Measurements from ENCODE around the gene SP6.

SP6 gene

DNA sequence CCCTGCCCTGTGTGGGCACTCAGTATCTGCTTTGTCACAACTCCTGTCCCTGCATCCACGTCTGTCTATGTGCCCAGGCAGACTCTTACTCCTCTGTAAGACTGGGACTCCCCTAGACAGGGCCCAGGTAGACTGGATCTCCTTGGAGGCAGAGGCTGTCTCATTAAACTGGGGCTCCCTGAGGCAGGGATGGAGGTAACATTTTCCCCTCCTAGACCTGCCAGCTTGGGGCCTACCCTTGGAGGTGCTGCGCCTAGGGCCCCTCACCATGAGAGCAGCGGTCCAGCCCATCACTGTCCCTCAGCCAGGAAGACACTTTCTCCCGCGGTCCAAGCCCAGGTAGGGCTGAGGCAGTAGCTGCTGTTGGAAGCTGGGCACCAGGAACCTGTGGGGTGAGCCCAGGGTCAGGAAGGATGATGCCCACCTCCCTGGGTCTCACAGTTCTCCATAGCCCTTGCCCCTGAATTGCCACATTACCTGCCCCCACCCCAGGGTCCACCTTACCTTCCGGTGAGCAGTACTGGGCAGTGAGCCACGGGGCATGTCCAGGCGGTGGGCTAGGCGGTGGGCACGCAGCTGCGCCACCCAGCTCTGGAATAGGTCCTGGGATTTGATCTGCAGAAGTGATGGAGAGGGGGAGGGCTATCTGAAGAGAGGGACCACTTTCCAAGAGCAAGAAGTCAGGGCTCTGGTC lies 32.8 kb downstream of the SP6 start:
- Histone ChIP-seq H3K9me3 (ENCODE audit: insufficient read depth, low read length) (no peaks in the 10 kb centered on the region), H3K4me1 (ENCODE audit: insufficient read depth, insufficient read length) (peaks cover 4% of the 10 kb centered on the region), H3K27me3 (ENCODE audit: insufficient read depth, insufficient read length) (no peaks in the 10 kb centered on the region), H3K9ac (ENCODE audit: insufficient read length, low read depth) (no peak overlapping the region), H3K36me3 (ENCODE audit: insufficient read depth, insufficient read length, low read length) (peaks cover 57% of the 10 kb centered on the region), H3K4me3 (ENCODE audit: insufficient read length, low read depth) (no peak overlapping the region)
- no peak for TF ChIP-seq ZNF274 (IDR thresholded peaks at IDR 0.05; ENCODE audit: low read depth, low read length)
- no peak for TF ChIP-seq SUZ12 (IDR thresholded peaks at IDR 0.05; ENCODE audit: extremely low read depth, insufficient read depth, insufficient read length)
- no peak for TF ChIP-seq YY1 (IDR thresholded peaks at IDR 0.05; ENCODE audit: insufficient read depth, insufficient read length)
- no peak for DNase-seq (ENCODE audit: low read depth, low spot score)

DNA sequence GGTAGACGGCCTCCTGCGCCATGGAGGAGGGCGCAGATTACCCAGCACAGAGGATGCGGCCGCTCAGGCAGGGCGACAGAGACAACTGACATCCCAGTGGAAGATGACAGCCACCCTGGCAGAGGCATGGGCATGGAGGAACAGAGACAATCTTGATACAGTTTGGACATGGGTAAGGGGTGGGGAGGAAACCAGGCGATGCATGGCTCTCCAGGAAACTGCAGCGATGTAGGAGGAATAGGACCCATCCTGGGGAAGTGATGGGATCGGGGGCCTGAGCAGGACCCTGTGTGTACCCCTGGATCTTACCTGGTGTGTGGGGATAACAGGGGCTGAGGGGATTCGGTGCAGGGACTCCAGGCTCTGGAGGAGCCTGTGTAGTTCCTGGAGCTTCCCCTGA lies 34.0 kb downstream of the SP6 start:
- Histone ChIP-seq H3K9me3 (ENCODE audit: insufficient read depth, low read length) (no peaks in the 10 kb centered on the region), H3K36me3 (ENCODE audit: insufficient read depth, insufficient read length, low read length) (peaks cover 65% of the 10 kb centered on the region), H3K27me3 (ENCODE audit: insufficient read depth, insufficient read length) (no peaks in the 10 kb centered on the region), H3K4me3 (ENCODE audit: insufficient read length, low read depth) (no peak overlapping the region), H3K4me1 (ENCODE audit: insufficient read depth, insufficient read length) (peaks cover 2% of the 10 kb centered on the region), H3K9ac (ENCODE audit: insufficient read length, low read depth) (no peak overlapping the region)
- no peak for DNase-seq (ENCODE audit: low read depth, low spot score)
- TF ChIP-seq YY1 (IDR thresholded peaks at IDR 0.05; ENCODE audit: insufficient read depth, insufficient read length) (no peak), SUZ12 (IDR thresholded peaks at IDR 0.05; ENCODE audit: extremely low read depth, insufficient read depth, insufficient read length) (no peak)

DNA sequence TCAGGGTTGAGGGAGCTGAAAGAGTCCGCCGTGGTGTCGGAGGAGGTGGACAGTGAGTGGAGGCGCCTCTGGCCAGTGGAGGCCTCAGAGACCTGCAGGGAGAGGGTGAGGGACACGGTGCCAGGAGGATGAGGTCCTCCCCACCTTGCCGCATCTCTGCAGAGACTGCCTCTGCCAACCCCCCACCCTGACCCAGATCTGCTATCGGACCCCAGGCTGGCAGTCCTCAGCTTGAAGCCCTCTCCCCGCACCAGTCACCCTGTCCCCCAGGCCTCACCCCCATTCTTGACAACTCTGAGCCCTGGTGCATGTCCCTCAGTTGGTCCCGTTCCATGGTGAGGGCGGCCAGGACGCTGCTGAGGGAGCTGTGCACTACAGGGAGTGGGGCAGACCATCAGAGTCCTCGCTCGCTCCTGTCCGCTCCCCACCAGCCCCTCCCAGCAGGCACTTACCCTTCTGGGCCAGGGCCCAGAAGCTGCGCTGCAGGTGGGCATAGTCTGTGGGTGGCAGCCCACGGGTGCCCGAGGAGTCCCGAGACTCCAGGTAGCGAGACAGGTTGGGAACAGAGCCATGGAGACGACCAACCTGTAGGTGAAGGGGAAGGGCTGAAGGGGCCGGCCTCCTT lies 34.7 kb downstream of the SP6 start:
- no peak for TF ChIP-seq YY1 (IDR thresholded peaks at IDR 0.05; ENCODE audit: insufficient read depth, insufficient read length)
- TF ChIP-seq SUZ12 (IDR thresholded peaks at IDR 0.05; ENCODE audit: extremely low read depth, insufficient read depth, insufficient read length), result no peak
- Histone ChIP-seq H3K27me3 (ENCODE audit: insufficient read depth, insufficient read length) (no peaks in the 10 kb centered on the region), H3K9ac (ENCODE audit: insufficient read length, low read depth) (no peak overlapping the region), H3K36me3 (ENCODE audit: insufficient read depth, insufficient read length, low read length) (peaks cover 69% of the 10 kb centered on the region), H3K4me1 (ENCODE audit: insufficient read depth, insufficient read length) (peaks cover 6% of the 10 kb centered on the region), H3K4me3 (ENCODE audit: insufficient read length, low read depth) (no peak overlapping the region), H3K9me3 (ENCODE audit: insufficient read depth, low read length) (no peaks in the 10 kb centered on the region)
- no peak for DNase-seq (ENCODE audit: low read depth, low spot score)

DNA sequence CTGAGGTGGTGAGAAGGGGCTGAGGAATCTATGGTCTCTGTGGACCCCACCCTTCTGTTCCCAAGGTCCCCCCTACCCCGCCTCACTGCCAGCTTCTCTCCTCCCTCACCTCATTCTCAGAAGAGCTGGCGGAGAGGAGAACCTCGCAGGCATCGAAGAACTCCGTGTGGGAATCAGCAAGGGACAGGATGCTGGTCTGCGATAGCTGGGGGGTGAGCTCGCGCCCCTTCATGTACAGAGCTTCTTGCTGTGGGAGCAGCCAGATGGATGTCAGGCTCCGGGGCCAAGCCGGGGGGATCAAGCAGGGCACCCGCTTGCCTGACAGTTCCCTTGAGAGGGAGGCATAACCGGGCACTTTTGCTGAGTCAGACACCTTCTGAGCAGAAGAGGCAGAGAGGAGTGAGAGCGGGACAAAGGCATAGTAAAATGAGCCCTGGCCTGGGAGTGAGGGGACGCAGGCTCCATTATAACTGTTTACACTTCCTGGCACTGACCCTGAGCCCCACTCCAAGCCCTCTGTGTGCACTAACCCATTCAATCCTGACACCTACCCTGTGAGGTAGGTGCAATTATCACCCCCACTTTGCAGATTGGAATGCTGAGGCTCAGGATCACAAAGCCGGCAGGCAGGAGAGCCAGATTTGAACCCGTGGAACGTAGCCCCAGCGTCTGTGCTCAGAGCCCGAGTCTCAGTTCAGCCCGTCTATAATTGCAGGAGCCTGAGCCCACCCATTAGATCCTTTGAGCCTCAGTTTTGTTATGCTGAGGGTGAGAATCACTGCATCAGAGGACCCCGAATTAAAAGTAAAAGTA lies 35.7 kb downstream of the SP6 start:
- peaks cover 70% of the 10 kb centered on the region for H3K36me3 ChIP-seq (ENCODE audit: insufficient read depth, insufficient read length, low read length)

DNA sequence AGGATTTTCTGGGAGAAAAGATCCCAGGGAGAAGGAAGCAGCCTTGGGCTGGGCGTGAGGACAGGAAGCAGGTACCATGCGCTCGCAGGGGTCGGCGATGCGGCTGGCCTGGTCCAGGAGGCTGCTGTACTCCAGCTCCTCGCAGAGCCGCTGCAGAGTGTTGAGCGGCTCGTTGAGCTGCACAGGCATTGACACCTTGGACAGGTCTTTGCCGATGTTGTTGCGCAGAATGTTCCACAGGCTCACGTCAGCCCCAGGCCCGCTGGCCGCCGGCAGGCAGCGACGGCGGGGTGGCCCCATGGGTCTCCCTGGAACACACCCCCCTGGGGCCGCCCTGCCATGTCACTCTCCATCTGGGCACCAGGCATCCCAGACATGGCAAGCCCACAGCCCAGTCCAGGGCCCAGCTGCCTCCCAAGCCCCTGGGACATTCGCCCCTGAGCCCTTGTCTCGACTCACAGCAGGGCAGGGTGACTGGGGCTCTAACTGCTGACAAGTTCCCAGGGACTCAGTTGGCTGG lies 37.4 kb downstream of the SP6 start:
- H3K27me3 ChIP-seq (ENCODE audit: insufficient read depth, insufficient read length), result no peaks in the 10 kb centered on the region
- H3K9ac ChIP-seq (ENCODE audit: insufficient read length, low read depth), result no peak overlapping the region
- H3K36me3 ChIP-seq (ENCODE audit: insufficient read depth, insufficient read length, low read length), result peaks cover 68% of the 10 kb centered on the region
- H3K9me3 ChIP-seq (ENCODE audit: insufficient read depth, low read length), result no peaks in the 10 kb centered on the region
- peaks cover 10% of the 10 kb centered on the region for H3K4me1 ChIP-seq (ENCODE audit: insufficient read depth, insufficient read length)
- DNase-seq (ENCODE audit: low read depth, low spot score), result no peak
- no peak overlapping the region for H3K4me3 ChIP-seq (ENCODE audit: insufficient read length, low read depth)
- TF ChIP-seq ZNF274 (IDR thresholded peaks at IDR 0.05; ENCODE audit: low read depth, low read length) (no peak), YY1 (IDR thresholded peaks at IDR 0.05; ENCODE audit: insufficient read depth, insufficient read length) (no peak), SUZ12 (IDR thresholded peaks at IDR 0.05; ENCODE audit: extremely low read depth, insufficient read depth, insufficient read length) (no peak)

More for the DNA sequence above, 35.7 kb downstream of the SP6 start:
- no peak for DNase-seq (ENCODE audit: low read depth, low spot score)
- Histone ChIP-seq H3K27me3 (ENCODE audit: insufficient read depth, insufficient read length) (no peaks in the 10 kb centered on the region), H3K4me1 (ENCODE audit: insufficient read depth, insufficient read length) (peaks cover 10% of the 10 kb centered on the region), H3K9ac (ENCODE audit: insufficient read length, low read depth) (no peak overlapping the region), H3K9me3 (ENCODE audit: insufficient read depth, low read length) (no peaks in the 10 kb centered on the region), H3K4me3 (ENCODE audit: insufficient read length, low read depth) (no peak overlapping the region)
- TF ChIP-seq ZNF274 (IDR thresholded peaks at IDR 0.05; ENCODE audit: low read depth, low read length) (no peak), SUZ12 (IDR thresholded peaks at IDR 0.05; ENCODE audit: extremely low read depth, insufficient read depth, insufficient read length) (no peak), YY1 (IDR thresholded peaks at IDR 0.05; ENCODE audit: insufficient read depth, insufficient read length) (no peak)

DNA sequence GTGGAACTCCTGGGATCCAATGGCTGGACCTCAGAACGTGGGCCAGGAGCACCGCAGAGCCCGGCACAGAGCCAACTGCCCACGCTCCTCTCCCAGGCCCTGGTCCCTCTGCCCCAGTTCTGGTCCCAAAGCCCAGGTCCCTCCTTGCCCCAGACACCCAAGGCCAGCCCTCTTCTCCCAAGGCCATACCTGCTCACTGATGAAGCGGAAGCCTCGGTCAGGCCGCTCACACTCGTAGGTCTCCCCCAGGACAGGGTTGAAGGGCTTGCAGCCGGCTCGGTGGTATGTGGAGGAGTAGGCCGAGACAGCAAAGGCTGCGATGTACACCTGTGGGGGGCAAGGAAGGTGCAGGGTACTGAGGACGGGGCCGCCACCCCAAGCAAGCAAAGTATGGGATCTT lies 37.9 kb downstream of the SP6 start:
- Histone ChIP-seq H3K27me3 (ENCODE audit: insufficient read depth, insufficient read length) (no peaks in the 10 kb centered on the region), H3K9ac (ENCODE audit: insufficient read length, low read depth) (no peak overlapping the region), H3K9me3 (ENCODE audit: insufficient read depth, low read length) (no peaks in the 10 kb centered on the region), H3K4me3 (ENCODE audit: insufficient read length, low read depth) (no peak overlapping the region), H3K4me1 (ENCODE audit: insufficient read depth, insufficient read length) (peaks cover 10% of the 10 kb centered on the region), H3K36me3 (ENCODE audit: insufficient read depth, insufficient read length, low read length) (peaks cover 68% of the 10 kb centered on the region)
- DNase-seq (ENCODE audit: low read depth, low spot score), result no peak
- no peak for TF ChIP-seq SUZ12 (IDR thresholded peaks at IDR 0.05; ENCODE audit: extremely low read depth, insufficient read depth, insufficient read length)
- no peak for TF ChIP-seq ZNF274 (IDR thresholded peaks at IDR 0.05; ENCODE audit: low read depth, low read length)
- TF ChIP-seq YY1 (IDR thresholded peaks at IDR 0.05; ENCODE audit: insufficient read depth, insufficient read length), result no peak

All from NT2/D1 (cell line).